ENCODE measurements around the gene ZSWIM6.

ZSWIM6 gene

GRCh38 chr5:61468483-61468865 is 136.4 kb downstream of the ZSWIM6 start:
- in situ Hi-C loops (cut with MboI; ENCODE audit: low sequenced_read_pairs) = no loop called here

- in situ Hi-C loops (cut with MboI; ENCODE audit: low sequenced_read_pairs) = no loop called here
Observed at GRCh38 chr5:61471352-61471751, 139.3 kb downstream of the ZSWIM6 start.

GRCh38 chr5:61472172-61472958 is 140.3 kb downstream of the ZSWIM6 start:
- in situ Hi-C loops (cut with MboI; ENCODE audit: low sequenced_read_pairs) = no loop called here

- in situ Hi-C loops (cut with MboI; ENCODE audit: low sequenced_read_pairs) = no loop called here
Observed at GRCh38 chr5:61474746-61475145, 142.7 kb downstream of the ZSWIM6 start.

GRCh38 chr5:61477788-61478187 is 145.7 kb downstream of the ZSWIM6 start:
- in situ Hi-C loops (cut with MboI; ENCODE audit: low sequenced_read_pairs) = no loop called here

GRCh38 chr5:61479850-61480614 is 148.0 kb downstream of the ZSWIM6 start:
- in situ Hi-C loops (cut with MboI; ENCODE audit: low sequenced_read_pairs) = no loop called here

GRCh38 chr5:61482980-61483379 is 150.9 kb downstream of the ZSWIM6 start:
- in situ Hi-C loops (cut with MboI; ENCODE audit: low sequenced_read_pairs) = no loop called here

- in situ Hi-C loops (cut with MboI; ENCODE audit: low sequenced_read_pairs) = no loop called here
Observed at GRCh38 chr5:61486476-61486875, 154.4 kb downstream of the ZSWIM6 start.

GRCh38 chr5:61489574-61489973 is 157.5 kb downstream of the ZSWIM6 start:
- in situ Hi-C loops (cut with MboI; ENCODE audit: low sequenced_read_pairs) = no loop called here

GRCh38 chr5:61491861-61492260 is 159.8 kb downstream of the ZSWIM6 start:
- in situ Hi-C loops (cut with MboI; ENCODE audit: low sequenced_read_pairs) = no loop called here

- in situ Hi-C loops (cut with MboI; ENCODE audit: low sequenced_read_pairs) = no loop called here
Observed at GRCh38 chr5:61493973-61494372, 161.9 kb downstream of the ZSWIM6 start.

GRCh38 chr5:61496446-61496845 is 164.4 kb downstream of the ZSWIM6 start:
- in situ Hi-C loops (cut with MboI; ENCODE audit: low sequenced_read_pairs) = no loop called here

GRCh38 chr5:61496860-61497259 is 164.8 kb downstream of the ZSWIM6 start:
- in situ Hi-C loops (cut with MboI; ENCODE audit: low sequenced_read_pairs) = no loop called here

GRCh38 chr5:61498121-61498520 is 166.1 kb downstream of the ZSWIM6 start:
- in situ Hi-C loops (cut with MboI; ENCODE audit: low sequenced_read_pairs) = no loop called here

GRCh38 chr5:61501971-61502370 is 169.9 kb downstream of the ZSWIM6 start:
- in situ Hi-C loops (cut with MboI; ENCODE audit: low sequenced_read_pairs) = no loop called here

- in situ Hi-C loops (cut with MboI; ENCODE audit: low sequenced_read_pairs) = no loop called here
Observed at GRCh38 chr5:61504143-61504770, 172.2 kb downstream of the ZSWIM6 start.

GRCh38 chr5:61505281-61505680 is 173.2 kb downstream of the ZSWIM6 start:
- in situ Hi-C loops (cut with MboI; ENCODE audit: low sequenced_read_pairs) = no loop called here

- in situ Hi-C loops (cut with MboI; ENCODE audit: low sequenced_read_pairs) = no loop called here
Observed at GRCh38 chr5:61507232-61507631, 175.2 kb downstream of the ZSWIM6 start.

GRCh38 chr5:61516946-61517345 is 184.9 kb downstream of the ZSWIM6 start:
- in situ Hi-C loops (cut with MboI; ENCODE audit: low sequenced_read_pairs) = no loop called here

- in situ Hi-C loops (cut with MboI; ENCODE audit: low sequenced_read_pairs) = no loop called here
Observed at GRCh38 chr5:61519728-61520277, 187.7 kb downstream of the ZSWIM6 start.

- in situ Hi-C loops (cut with MboI; ENCODE audit: low sequenced_read_pairs) = no loop called here
Observed at GRCh38 chr5:61523073-61523472, 191.0 kb downstream of the ZSWIM6 start.
